NCI-H146 treated with DMSO at 0.1 percent for 48 hours (cell line): ENCODE results near the gene TRAPPC2L.

Experiments used
- DNase-seq: peaks from one replicate; lab custom pipeline; 2025; ENCODE audit not compliant: unreplicated experiment; lab: John Stamatoyannopoulos, UW

The TRAPPC2L gene

DNA sequence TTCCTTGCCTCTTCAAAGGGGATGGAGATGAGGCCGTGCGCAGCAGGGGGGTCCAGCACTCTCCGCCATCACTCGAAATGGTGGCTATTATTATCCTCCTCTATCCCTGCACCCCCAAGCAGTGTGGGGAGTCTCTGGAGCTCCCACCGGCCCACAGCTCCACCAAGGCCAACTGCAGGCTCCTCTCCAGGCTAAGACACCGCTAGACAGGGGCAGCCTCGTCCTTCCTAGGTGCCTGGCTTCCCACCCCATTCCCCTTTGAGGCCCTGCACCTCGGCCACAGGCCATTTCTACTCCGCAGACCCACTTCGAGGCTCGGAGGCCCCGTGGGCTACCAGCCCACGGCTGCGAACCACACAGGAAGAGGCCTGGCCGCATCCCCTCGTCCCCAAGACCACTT lies 49.1 kb downstream of the TRAPPC2L start:
- no peak for DNase-seq

DNA sequence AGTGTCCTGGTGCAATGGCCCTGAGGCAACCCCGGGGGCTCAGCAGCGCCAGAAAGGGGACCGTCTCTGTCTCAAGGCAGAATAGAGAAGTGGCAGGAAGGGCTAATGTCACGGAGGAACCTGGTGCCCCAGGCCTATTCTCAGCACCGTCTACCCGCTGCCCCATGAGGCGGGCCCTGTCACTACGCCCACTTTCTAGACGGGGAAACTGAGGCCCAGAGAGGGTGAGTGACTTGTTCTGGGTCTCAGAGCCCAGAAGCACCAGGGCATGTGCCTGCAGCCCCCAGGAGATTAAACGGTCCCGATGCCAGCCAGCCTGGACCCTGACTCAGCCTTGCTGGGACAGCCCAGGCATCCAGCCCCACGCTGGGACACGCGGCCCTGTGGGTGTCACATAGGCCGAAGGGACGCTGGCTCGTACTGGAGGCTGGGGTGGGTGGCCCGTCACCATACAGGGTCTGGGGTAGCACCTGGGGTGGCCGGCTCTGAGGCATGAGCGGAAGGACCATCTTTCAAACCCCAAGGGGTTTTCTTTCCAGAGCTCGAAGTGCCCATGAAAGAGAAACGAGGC lies 49.7 kb downstream of the TRAPPC2L start:
- no peak for DNase-seq

DNA sequence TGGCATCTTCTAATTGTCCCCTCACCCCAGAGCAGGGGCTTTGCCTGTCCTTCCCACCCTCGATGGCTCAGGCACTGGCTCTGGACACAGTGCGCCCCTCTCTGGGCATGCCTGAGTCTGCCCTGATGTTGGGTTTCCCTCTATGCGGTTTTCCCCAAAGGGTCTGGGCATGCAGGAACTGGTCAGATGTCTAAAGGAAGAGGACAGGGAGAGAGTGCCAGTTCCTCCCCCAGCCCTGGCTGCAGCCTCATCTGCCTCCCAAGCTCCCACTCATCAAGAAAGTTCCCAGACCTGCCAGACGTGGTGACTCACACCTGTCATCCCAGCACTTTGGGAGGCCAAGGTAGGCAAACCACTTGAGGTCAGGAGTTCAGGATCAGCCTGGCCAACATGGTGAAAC lies 50.8 kb downstream of the TRAPPC2L start:
- no peak for DNase-seq

DNA sequence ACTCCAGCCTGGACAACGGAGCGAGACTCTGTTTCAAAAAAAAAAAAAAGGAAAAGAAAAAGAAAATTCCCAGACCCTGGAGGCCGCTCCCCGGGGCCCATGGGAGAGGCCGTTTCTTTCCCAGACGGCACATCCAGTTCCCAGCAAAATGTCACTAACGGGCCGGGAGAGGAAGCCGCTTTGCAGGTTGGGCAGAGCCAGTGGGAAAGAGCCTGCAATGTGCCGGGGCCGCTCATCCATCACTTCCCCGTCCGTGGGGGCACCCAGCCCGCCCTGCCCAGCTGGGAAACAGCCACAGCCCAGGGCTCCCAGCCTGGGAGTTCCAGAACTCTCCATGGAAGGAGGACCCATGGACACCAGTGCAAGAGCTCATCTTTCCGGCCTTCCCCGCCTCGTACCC lies 51.4 kb downstream of the TRAPPC2L start:
- no peak for DNase-seq

DNA sequence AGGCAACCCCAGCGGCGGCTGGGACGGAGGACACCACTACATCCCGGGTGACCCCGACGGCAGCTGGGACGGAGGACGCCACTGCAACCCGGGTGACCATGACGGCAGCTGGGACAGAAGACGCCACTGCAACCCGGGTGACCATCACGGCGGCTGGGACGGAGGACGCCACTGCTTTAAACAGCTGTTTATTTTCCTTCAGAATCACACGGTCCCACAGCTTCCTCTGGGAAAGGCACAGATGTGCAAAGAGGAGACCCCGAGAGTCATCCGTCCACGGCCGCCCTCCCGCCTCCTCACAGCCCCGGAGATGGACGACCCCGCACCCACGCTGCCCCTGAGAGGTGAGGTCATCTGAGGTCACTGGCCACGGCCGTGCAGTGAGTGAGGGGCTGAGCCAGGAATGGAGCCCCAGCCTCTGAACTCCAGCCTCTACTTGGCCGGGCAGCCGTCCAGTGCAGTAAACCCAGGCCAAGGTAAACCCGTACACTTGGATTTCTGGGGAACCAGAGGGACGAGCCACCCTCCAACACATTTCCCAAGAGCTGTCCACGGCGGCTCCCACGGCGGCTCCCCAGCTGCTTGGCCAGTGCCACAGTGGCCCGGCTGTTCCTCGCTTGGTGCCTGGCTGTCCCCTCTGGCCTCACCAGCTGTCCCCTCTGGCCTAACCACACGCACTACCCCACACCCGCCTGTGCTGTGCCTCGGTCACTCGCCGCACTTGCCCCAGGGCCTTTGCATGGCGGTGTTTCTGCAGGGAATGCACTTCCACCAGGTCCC lies 52.7 kb downstream of the TRAPPC2L start:
- DNase-seq: no peak

DNA sequence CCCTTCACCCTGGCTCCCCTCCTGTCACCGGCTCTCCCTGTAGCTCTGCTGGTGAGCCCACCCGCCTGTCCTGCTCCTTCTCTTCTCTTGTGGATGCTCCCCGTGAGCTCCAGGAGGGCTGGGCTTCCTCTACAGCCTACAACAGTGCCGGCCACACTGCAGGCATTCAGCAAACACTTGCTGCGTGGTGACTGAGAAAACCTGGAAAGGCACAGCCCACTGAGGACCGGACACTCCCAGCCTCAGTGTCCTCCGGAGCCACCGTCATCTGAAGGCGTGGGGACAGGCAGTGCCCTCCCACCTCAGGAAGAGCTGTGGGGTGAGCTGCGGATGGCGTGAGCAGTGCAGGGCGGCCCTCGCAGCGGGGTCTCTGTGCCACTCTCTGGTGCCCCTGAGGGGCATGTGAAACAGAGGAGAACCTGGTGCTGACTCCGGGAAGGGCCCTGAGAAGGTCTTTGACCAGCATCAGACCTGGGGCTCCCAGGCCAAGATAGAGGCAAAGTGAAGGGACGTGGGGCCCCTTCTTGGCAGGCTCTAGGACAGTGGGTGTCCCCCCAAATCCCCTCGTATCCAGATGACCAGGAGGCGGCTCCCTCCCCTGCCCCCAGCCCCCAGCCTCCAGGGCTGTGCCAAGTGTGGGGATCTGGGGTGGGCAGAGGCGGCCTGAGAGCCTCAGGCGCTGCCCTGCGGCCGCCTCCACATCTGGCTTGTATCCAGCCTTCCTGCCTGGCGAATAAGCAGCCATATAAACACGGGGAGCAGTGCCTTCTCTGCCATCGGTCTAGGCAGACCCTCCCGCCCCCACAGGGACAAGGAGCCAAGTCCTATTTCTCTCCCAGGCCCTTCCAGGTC lies 53.6 kb downstream of the TRAPPC2L start:
- DNase-seq: no peak

DNA sequence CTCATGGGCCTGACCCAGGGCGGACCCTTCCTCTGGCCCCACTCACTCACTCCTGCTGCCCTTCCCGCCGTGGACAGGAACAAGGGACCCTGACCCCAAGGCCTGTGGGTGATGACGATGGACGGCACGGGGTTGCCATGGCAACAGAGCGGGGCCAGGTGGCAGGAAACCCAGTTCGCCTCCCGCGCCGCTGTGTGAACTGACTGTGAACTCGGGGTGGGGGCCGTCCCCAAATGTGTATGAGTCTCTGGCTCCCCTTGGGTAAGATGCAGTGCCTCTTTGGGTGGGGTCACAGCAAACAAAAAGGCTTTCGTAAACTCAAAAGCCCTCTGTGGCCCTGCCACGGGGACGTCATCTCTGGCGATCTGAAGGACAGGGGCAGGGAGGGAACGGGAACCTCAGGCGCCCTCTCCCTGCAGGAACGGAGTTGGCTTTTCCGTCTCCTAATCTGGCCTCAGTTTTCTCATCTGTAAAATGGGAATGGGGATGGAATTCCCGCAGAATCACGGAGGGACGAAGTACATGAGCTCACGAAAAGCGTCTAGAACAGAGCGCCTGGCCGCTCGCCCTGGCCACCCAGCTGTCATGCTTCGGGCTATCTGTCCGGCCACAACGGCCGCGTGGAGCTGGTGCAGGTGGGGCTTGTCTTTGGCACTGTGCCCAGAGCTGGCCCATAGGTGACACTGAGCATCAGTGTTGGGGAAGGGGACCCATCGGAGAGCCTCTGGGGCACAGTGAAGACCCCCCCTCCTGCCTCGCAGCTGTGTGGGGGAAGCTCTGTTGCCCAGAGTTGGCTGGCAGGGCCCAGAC lies 54.4 kb downstream of the TRAPPC2L start:
- DNase-seq: no peak

DNA sequence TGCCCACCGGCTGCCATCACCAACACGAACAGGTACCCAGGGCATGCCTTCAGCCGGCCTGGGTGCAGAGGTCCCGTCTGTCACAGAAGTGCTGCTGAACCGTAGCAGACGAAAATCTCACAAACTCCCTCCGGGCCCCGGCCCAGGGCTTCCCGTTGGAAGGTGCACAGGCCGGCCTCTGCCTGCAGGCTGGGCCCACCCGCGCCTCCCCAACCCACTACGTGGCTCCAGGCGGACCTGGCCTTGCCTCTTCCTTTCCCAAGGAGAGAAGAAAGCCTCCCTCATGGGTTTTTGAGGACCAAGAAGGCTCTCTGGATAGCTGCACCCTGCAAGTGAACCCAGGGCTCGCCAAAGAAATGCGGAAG lies 55.0 kb downstream of the TRAPPC2L start:
- DNase-seq: no peak
